Measurements from ENCODE around the gene GRAMD1A. TPM values are rescaled to one million over a fixed set of nuclear protein-coding genes. Genes with fewer than 3 reads are reported as not detected.

GRAMD1A gene
- total and polyA plus RNA-seq, 9 of the 15 experiments (the other 6 are each of a cell fraction or from before 2014, with no cell fraction given): 1.4 to 63.8 (median 38.5) TPM

- TF ChIP-seq DEAF1 (CRISPR knock-in tag; IDR thresholded peaks at IDR 0.05): no peak
- no peak for TF ChIP-seq SIX5 (IDR thresholded peaks at IDR 0.05; ENCODE audit: borderline replicate concordance in 1 of 2, insufficient read depth in 1 of 2, low read depth in 1 of 2, low read length in 2 of 2)
- TF ChIP-seq ZNF668 (CRISPR knock-in tag; IDR thresholded peaks at IDR 0.05): no peak
- no peak for TF ChIP-seq RUNX1 (IDR thresholded peaks at IDR 0.05; ENCODE audit: low read depth)
- TF ChIP-seq HOMEZ (CRISPR knock-in tag; IDR thresholded peaks at IDR 0.05): no peak
- no peak for TF ChIP-seq CHD7 (IDR thresholded peaks at IDR 0.05; ENCODE audit: low read depth, low read length)
- TF ChIP-seq ZNF512 (tag; IDR thresholded peaks at IDR 0.05): no peak
- TF ChIP-seq ZNF79 (CRISPR knock-in tag; IDR thresholded peaks at IDR 0.05; ENCODE audit: low read depth): no peak
Observed at GRCh38 chr19:34961775-34962686, 38.1 kb upstream of the GRAMD1A start (continued).
